NCI-H748 (cell line): Measurements from ENCODE around the gene SPDYE5.
"Not testable (repeated sequence)": the region's sequence is repeated elsewhere in the genome, so short reads cannot be mapped to it uniquely, and the experiment has no call there.

Experiments
- DNase-seq: peaks from one replicate; lab custom pipeline; 2025; ENCODE audit not compliant: unreplicated experiment; lab: John Stamatoyannopoulos, UW

SPDYE5 gene, protein sequence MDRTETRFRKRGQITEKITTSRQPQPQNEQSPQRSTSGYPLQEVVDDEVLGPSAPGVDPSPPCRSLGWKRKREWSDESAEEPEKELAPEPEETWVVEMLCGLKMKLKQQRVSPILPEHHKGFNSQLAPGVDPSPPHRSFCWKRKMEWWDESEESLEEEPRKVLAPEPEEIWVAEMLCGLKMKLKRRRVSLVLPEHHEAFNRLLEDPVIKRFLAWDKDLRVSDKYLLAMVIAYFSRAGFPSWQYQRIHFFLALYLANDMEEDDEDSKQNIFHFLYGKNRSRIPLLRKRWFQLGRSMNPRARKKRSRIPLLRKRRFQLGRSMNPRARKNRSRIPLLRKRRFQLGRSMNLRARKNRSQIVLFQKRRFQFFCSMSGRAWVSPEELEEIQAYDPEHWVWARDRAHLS

DNA sequence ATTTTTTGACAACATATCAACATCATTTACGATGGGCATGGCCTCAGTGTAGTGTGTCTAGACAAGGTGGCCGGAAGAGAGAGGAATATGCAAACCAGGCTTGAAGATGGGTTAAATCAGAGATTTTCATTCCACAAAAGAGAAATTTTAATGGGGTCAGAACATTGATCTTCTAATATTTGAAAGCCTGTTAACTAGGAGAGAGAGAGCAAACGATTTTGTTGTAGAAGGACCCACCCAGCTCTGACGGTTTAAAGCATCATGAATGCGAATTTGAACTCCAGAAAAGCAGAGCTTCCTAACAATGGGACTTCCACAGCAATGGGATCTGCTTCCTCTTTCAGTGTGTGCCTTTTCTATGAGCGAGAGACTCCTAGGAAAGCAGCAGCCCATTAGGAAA, at the start of gene SPDYE5:
TSS of gene SPDYE5 (plus strand) at position 301 of the 400 bp plus-strand sequence. CDS start 1,728 bp downstream, outside the sequence.
- not testable (repeated sequence) for DNase-seq

DNA sequence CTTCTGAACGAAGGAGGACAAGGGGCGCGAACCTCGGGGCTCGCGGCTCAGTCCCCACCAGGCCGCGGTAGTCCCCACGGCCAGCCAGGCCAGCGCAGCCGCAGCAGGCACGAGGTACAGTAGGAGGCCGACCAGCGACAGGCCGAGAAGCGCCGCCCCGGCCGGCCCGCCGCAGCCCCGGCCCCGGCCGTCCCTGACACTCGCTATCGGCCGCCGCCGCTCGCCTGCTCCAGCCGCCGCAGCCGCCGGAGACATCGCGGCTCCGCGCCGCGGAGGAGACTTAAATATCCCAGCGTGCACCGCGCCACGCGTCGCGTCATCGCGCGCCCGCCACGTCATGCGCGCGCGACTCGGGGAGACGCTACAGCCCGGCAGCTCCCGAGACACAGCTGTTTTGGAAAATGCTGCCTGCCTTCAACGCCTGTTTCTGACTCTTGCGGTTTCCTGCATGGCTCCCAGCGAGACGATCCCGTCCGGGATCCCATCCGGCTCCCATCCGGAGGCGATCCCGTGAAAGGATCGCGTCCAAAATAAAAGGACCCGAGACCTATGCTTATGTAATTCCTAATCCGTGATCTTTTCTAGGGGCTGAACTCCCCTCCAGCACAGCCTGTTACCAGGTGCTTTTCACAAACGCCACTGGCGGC, 49.5 kb upstream of the SPDYE5 start:
- DNase-seq, result peak; percentile 14

DNA sequence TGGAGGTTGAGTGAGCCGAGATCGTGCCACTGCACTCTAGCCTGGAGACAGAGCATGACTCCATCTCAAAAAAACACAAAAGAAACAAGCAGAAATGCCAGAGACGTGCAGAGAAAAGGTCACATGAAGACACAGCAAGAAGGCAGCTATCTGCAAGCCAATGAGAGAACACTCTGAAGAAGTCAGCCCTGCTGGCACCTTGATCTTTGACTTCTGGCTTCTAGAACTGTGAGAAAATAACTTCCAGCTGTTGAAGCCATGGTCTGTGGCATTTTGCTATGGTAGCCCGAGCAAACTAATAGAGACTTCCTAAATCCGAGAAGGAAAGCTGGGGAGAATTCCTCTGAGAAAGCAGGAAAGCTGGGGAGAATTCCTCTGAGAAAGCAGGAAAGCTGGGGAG, 42.2 kb upstream of the SPDYE5 start:
- DNase-seq, result not testable (repeated sequence)

DNA sequence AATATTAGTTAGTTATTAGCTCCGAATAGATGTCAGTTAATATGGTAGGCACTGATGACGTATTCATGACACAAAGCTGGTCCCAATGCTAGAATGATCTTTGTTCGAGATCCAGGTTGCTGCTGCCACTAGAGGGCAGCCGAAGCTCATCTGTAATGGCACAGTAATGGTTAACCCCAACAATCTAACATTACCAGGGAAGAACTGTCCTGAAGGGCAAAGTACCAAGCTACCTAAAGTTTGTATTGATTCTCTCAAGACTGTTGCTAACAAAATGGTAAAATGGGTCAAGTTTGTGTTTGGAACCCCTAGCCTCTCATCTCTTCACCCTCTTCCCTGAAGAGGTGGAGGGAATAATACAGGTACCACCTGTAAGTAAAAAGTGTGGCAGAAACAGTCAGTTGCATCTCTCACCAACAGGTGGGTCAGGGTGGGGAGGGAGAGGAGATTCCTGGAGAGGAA, 39.6 kb upstream of the SPDYE5 start:
- not testable (repeated sequence) for DNase-seq

DNA sequence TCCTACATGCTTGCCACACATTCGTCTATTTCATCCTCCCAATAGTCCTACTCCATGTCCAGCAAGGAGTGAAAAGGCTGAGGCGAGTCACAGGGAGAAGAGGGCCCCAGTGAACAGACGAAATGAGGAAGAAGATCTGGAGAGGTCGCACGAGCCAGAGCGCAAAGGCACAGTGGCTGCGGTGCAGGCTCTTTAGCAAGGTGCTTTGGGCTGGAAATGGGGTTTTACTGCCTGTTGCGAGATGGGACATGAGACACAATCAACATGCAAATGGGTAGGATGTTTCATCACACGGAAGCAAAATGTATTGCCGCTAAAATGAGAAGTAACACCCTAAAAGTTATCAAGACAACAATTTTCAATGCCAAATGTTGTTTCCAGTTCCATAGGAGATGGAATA, 35.7 kb upstream of the SPDYE5 start:
- DNase-seq, result not testable (repeated sequence)

DNA sequence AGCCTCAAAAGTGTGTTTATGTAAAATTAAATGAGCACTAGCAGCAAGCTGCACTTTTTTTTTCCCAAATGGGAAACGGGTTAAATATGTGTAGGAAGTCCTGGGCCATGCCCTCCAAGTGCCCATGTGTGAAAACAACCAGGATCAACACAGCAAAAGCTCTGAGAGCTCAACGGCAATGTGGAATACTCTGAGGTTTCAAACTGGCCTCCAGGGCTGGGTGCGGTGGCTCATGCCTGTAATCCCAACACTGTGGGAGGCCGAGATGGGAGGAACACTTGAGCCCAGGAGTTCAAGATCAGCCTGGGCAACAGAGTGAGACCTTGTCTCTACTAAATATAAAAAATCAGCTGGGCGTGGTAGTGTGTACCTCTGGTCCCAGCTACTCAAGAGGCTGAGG, 34.1 kb upstream of the SPDYE5 start:
- not testable (repeated sequence) for DNase-seq

DNA sequence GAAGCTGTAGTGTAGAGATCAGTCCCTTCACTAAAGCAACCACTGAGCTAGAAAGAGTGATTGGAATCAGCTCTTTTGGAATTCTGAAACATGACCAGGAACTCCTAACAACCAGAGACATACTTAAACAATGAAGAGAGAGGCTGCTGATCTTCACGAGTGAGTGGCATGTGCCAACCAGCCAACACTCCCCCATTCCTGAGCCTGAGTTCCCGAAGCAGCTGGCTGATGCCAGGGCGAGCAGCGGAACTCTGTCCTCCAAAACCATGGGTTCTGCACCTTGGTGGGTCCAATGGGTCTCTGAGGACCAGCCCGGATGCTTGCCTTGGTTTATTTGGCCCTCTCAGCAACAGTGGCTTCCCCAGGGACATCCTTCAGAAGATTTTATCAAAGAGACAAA, 31.6 kb upstream of the SPDYE5 start:
- not testable (repeated sequence) for DNase-seq

DNA sequence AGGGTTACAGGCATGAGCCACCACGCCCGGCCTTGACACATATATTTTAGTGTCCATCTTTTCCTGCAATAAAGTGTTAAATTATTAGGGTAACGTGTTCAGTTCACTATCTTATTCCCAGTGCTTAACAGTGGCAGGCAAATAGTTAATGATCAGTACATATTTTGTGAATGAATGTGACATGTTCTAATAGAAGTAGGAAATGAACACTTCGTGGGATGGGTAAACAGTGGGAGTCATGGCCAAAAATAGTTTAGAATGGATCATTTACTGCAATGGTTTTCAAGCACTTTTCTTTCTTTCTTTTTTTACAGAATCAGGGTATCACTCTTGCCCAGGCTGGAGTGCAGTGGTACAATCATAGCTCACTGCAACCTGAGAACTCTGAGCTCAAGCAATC, 22.0 kb upstream of the SPDYE5 start:
- not testable (repeated sequence) for DNase-seq

DNA sequence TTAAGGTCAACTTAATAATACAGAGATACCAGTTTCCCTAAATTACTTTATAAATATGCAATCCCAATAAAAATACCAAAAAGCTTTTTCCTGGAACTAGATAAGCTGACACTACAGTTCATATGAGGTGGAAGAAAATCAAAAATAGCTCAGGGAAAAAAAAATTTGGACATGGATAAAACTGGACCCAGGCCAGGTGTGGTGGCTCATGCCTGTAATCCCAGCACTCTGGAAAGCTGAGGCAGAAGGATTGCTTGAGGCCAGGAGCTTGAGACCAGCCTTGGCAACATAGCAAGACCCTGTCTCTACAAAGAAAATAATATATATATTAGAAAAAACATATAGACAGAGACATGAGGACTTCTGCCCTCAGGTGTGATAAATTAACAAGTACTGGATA, 14.7 kb upstream of the SPDYE5 start:
- not testable (repeated sequence) for DNase-seq

DNA sequence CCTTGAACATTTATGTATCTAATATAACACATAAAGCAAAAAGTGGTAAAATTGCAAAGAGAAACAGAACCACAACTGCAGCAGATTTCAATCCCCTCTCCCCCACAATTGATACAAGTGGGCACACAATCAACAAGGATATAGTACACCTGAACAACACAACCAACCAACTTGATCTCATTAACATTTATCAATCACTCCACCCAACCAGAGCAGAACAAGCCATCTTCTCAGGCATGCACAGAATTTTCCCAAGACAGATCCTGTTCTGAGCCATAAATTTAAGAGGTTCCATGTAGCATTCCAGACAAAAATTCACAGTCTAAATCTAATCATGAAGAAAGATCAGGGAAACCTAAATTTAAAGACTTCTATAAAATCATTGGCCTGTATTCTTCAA, 11.8 kb upstream of the SPDYE5 start:
- not testable (repeated sequence) for DNase-seq

DNA sequence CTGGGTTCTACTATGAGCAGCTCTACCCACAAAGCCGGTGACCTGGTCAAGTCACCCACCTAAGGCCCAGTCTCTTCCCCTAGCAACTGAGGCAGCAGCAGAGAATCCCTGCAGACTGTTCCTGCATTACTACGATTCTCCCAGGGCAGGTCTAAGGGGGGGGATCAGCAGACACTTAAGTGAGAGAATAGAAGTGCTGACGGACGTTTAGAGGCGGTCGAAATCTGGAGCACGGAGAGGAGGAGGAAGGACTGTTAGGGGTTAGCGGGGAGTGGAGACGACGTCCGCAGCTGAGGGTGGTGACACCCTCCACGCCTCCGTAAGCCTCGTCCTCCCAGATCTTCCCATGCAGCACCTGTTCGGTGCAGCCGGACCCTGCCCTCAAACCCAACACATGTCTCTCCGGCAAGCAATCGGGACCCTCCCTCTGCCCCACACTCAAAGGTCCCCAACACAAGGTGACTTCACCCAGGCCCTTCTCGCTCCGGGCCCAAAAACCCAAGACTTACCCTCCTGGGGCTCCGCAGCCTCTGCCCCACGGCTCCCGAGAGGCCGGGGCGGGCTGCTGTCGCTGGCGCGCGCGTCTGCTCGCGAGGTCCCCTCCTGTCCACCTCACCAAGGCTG, 6.7 kb upstream of the SPDYE5 start:
- DNase-seq, result not testable (repeated sequence)

DNA sequence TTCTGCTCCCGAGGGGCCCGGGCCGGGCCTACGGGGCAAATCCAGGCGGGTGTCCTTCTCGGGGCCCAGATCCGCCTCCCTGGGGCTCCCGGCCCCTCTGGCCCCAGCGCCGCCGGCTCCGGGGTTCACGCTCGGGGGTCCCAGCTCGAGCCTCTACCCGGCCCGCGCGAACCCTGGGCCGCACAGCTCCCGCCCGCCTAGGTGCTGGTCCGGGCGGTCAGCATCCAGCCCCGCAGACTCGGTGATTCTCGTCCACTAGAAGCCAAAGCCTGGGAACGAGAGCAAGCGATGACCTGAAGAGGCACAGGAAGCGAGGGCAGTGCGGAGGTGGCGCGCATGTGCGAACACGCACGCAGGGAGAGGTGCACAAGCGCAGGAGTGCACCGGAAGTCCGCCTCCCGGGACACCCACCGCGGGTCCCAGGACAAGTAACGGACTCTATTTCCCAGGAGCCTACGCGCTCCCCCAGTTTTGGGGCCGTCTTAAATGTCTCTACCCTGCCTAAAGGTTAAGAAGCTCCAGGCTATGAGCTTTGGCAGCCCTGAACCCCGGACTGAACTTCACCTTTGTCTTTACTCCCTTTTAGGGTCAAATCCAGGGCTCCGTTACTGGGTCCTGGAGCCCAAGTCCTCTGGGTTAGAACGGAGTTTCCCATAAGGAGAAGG, 6.0 kb upstream of the SPDYE5 start, which contains the start of gene POM121C:
TSS of gene POM121C (minus strand) at position 321 of the 665 bp plus-strand sequence. CDS start 44,803 bp downstream, outside the sequence.
- peak; percentile 88 for DNase-seq

DNA sequence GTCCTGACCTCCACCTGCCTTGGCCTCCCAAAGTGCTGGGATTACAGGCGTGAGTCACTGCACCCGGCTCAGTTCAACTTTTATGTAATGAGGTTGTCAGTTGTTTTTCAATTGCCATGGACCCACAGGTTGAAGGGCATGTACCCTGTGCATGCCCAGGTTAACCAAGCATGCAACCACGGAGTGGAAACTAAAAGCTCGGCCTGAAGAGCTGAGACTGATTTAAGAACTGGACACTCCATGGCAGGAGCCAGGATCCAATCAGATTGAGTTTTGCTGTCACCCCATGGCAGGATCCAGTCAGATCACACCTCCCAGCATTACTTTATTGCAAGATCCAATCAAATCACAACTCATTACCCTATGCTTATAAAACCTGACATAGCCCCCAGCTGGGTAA, 16.9 kb downstream of the SPDYE5 start:
- DNase-seq, result not testable (repeated sequence)

DNA sequence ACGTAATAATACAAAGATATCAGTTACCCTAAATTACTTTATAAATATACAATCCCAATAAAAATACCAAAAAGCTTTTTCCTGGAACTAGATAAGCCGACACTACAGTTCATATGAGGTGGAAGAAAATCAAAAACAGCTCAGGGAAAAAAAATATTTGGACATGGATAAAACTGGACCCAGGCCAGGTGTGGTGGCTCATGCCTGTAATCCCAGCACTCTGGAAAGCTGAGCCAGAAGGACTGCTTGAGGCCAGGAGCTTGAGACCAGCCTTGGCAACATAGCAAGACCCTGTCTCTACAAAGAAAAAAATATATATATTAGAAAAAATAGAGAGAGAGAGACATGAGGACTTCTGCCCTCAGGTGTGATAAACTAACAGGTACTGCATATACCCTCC, 26.7 kb downstream of the SPDYE5 start:
- not testable (repeated sequence) for DNase-seq

DNA sequence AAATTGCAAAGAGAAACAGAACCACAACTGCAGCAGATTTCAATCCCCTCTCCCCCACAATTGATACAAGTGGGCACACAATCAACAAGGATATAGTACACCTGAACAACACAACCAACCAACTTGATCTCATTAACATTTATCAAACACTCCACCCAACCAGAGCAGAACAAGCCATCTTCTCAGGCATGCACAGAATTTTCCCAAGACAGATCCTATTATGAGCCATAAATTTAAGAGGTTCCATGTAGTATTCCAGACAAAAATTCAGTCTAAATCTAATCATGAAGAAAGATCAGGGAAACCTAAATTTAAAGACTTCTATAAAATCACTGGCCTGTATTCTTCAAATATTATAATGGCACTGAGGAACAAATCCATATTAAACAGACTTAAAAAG, 29.6 kb downstream of the SPDYE5 start:
- DNase-seq, result not testable (repeated sequence)

DNA sequence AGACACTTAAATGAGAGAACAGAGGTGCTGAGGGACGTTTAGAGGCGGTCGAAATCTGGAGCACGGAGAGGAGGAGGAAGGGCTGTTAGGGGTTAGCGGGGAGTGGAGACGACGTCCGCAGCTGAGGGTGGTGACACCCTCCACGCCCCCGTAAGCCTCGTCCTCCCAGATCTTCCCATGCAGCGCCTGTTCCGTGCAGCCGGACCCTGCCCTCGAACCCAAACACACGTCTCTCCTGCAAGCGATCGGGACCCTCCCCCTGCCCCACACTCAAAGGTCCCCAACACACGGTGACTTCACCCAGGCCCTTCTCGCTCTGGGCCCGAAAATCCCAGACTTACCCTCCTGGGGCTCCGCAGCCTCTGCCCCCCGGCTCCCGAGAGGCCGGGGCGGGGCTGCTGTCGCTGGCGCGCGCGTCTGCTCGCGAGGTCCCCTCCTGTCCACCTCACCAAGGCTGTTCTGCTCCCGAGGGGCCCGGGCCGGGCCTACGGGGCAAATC, 35.2 kb downstream of the SPDYE5 start:
- peak; percentile 40 for DNase-seq

DNA sequence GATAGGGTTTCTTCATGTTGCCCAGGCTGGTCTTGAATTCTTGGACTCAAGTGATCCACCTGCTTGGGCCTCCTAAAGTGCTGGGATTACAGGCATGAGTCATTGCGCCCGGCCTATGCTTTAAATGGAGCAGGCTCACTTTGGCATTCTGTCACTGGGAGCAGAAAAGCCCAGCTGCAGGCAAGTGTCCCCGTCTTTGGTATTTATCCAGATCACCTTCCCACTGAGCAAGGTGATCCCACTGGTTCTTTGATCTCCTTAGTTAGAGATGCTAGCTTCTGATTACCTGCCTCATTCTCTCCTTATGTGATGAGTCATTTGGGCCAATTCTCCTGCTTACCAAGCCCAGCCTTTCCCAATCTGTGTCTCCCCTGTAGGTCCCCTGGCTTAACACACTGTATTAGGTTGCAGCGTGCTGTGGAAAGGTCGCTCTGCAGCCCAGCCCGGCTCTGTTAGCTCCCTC, 39.3 kb downstream of the SPDYE5 start:
- DNase-seq, result no peak

DNA sequence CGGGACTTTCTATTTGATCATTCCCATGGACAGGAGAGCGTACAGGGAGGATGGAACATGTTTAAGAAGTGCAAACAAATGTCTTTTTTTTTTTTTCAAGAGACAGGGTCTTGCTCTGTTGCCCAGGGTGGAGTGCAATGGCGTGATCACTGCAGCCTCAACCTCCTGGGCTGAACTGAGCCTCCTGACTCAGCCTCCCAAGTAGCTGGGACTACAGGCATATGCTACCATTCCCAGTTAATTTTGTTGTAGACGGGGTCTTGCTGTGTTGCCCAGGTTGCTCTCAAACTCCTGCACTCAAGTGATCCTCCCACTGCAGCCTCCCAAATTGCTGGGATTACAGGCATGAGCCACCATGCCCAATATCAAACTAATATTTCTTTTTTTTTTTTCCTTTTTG, 40.5 kb downstream of the SPDYE5 start:
- DNase-seq, result no peak

DNA sequence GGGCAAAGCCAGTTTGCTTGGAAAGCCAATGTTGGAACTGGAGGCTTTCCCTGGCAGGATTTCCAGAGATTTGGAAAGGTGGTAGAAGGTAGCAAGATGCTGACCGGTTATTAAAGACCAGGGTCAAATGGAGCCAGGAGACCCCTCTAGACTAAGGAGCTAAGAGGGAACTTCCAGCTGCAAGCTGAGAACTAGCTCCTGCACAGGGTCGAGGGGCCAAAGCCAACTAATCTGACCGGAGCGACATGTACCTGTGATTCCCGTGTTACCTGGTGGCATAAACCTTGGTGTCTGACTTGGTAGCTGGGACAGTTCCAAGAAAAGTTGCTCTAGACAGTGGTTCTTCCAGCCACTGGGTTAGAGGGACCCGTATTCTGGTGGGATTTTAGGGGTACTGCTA, 41.8 kb downstream of the SPDYE5 start:
- no peak for DNase-seq

DNA sequence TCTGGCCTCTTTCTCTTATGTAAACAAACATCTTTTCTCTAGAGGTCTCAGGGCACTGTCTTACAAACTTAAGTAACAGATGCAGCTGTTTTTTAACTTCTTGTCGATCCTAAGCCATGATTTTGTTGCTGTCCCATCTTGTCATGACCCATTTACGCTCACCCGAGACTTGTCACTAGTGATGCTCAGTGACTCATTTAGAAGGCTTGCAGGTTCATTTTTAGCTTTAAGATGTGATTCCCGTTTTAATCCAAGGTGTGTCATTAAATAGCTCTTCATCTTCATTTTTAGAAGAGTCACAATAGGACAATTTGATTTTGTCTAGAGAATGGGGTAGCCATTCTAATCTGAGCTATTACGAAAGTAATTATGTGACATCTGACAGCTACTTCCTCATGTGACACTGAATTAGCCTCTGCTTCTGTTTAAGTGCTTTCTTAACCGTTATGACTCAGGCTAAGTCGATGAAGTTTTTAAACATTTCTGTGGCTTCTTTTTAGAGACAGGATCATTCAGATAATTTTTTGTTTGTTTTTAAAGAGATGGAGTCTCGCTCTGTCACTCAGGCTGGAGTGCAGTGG, 42.7 kb downstream of the SPDYE5 start:
- no peak for DNase-seq
